NOMO-1 (cell line): ENCODE measurements around the gene MED1.
A peak's percentile ranks its signal among the peaks of the same experiment; 100 is the strongest.
"Not testable (repeated sequence)": the region's sequence is repeated elsewhere in the genome, so short reads cannot be mapped to it uniquely, and the experiment has no call there.

Experiments used
- DNase-seq, 2 experiments: peaks; one replicate each; lab custom pipeline; 2025; ENCODE audit not compliant: unreplicated experiment in 2 of 2; lab: John Stamatoyannopoulos, UW

The MED1 gene

GRCh38 chr17:39450847-39451581 lies at the start of gene MED1:
MED1 (minus strand) TSS chr17:39451263; CDS start chr17:39451062, 201 bp downstream.
- DNase-seq: peak; percentile 96 to 97

GRCh38 chr17:39496921-39497320 lies 45.9 kb upstream of the MED1 start:
- DNase-seq: not testable (repeated sequence)

- no peak for DNase-seq
Measured at GRCh38 chr17:39487946-39488345, 36.9 kb upstream of the MED1 start.

GRCh38 chr17:39487490-39487889 lies 36.4 kb upstream of the MED1 start:
- DNase-seq: not testable (repeated sequence)

GRCh38 chr17:39486242-39486641 lies 35.2 kb upstream of the MED1 start:
- DNase-seq: no peak

- DNase-seq: no peak
Measured at GRCh38 chr17:39485555-39485954, 34.5 kb upstream of the MED1 start.

- DNase-seq: peak in 1 of 2 experiments; percentile 14
Measured at GRCh38 chr17:39484178-39484577, 33.1 kb upstream of the MED1 start.

- DNase-seq: no peak
Measured at GRCh38 chr17:39483506-39483905, 32.4 kb upstream of the MED1 start.

GRCh38 chr17:39479631-39480030 lies 28.6 kb upstream of the MED1 start:
- not testable (repeated sequence) for DNase-seq

GRCh38 chr17:39473310-39473709 lies 22.2 kb upstream of the MED1 start:
- DNase-seq: no peak

- DNase-seq: not testable (repeated sequence)
Measured at GRCh38 chr17:39468610-39469009, 17.5 kb upstream of the MED1 start.

GRCh38 chr17:39464639-39465181 lies 13.6 kb upstream of the MED1 start:
- DNase-seq: not testable (repeated sequence)

GRCh38 chr17:39462631-39463375 lies 11.7 kb upstream of the MED1 start:
- DNase-seq: peak; percentile 28 to 46

- DNase-seq: peak in 1 of 2 experiments; percentile 55
Measured at GRCh38 chr17:39461926-39462569, 11.0 kb upstream of the MED1 start.

- peak; percentile 93 to 99 for DNase-seq
Measured at GRCh38 chr17:39461113-39461925, 10.3 kb upstream of the MED1 start, which contains the start of gene CDK12. CDK12 (plus strand) TSS chr17:39461486; CDS start chr17:39462072, 586 bp downstream.

- no peak for DNase-seq
Measured at GRCh38 chr17:39455919-39456318, 4.9 kb upstream of the MED1 start.

GRCh38 chr17:39450051-39450450 lies 1.0 kb downstream of the MED1 start:
- no peak for DNase-seq

GRCh38 chr17:39447561-39447960 lies 3.5 kb downstream of the MED1 start:
- DNase-seq: no peak

GRCh38 chr17:39443326-39443725 lies 7.7 kb downstream of the MED1 start:
- DNase-seq: no peak

GRCh38 chr17:39439868-39440267 lies 11.2 kb downstream of the MED1 start:
- not testable (repeated sequence) for DNase-seq
